GM12878 (cell line): ENCODE results near the gene SHLD3.

Experiments
- BMI1 ChIP-seq: fragments of 450-650 bp; IDR thresholded peaks from 2 replicates; pipeline ENCODE4 v1.6.1; 2016; ENCODE audit warnings: mild to moderate bottlenecking, moderate library complexity, borderline replicate concordance
- BRCA1 ChIP-seq: IDR thresholded peaks from 2 replicates; pipeline ENCODE4 v1.6.1; 2011; ENCODE audit warnings: low read depth, low read length, improper control_type of control experiment
- POLR2A ChIP-seq: IDR thresholded peaks from 2 replicates; pipeline ENCODE4 v1.6.1; 2011; ENCODE audit warnings: low read depth, mild to moderate bottlenecking, low read length
- SMC3 ChIP-seq: IDR thresholded peaks from 2 replicates; pipeline ENCODE4 v1.6.1; 2011; ENCODE audit warnings: low read length, improper control_type of control experiment, borderline replicate concordance
- ZNF384 ChIP-seq: IDR thresholded peaks from 2 replicates; pipeline ENCODE4 v1.6.1; 2012; ENCODE audit warnings: low read depth, mild to moderate bottlenecking, low read length, improper control_type of control experiment, borderline replicate concordance
- TF ChIP-seq, protein P1 (sequence below), 3 experiments: IDR thresholded peaks in 2 of 3; conservative IDR thresholded peaks in 1 of 3; 2 replicates each; pipeline ENCODE4 v1.5.1; 2011; ENCODE audit warnings: low read depth in 3 of 3, low read length in 3 of 3, mild to moderate bottlenecking in 3 of 3, control low read depth in 2 of 3, moderate library complexity in 2 of 3, inconsistent platforms in 1 of 3, mixed read lengths in 1 of 3; ENCODE audit not compliant: control insufficient read depth in 2 of 3, insufficient read depth in 1 of 3; ENCODE audit errors: extremely low read depth in 1 of 3
- TF ChIP-seq, protein P2 (sequence below): fragments of 450-650 bp; IDR thresholded peaks from 2 replicates; pipeline ENCODE4 v1.6.1; 2017; ENCODE audit warnings: mild to moderate bottlenecking

DNA sequence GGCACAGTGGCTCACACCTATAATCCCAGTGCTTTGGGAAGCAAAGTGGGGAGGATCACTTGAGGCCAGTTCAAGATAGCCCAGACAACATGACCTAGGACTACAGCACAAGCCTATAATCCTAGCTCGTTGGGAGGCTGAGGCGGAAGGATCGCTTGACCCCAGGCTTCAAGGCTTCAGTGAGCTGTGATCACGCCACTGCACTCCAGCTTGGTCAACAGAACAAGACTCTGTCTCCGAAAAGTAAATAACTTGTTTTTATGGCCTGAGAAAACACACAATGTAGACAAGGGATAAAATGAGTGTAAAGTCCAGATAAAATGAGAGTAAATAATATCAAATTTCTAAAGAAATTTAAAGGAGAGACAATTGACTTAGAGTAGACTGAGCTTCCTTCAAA is 26.3 kb downstream of the SHLD3 start:
- TF ChIP-seq SMC3: no peak
- TF ChIP-seq, protein P1, sequence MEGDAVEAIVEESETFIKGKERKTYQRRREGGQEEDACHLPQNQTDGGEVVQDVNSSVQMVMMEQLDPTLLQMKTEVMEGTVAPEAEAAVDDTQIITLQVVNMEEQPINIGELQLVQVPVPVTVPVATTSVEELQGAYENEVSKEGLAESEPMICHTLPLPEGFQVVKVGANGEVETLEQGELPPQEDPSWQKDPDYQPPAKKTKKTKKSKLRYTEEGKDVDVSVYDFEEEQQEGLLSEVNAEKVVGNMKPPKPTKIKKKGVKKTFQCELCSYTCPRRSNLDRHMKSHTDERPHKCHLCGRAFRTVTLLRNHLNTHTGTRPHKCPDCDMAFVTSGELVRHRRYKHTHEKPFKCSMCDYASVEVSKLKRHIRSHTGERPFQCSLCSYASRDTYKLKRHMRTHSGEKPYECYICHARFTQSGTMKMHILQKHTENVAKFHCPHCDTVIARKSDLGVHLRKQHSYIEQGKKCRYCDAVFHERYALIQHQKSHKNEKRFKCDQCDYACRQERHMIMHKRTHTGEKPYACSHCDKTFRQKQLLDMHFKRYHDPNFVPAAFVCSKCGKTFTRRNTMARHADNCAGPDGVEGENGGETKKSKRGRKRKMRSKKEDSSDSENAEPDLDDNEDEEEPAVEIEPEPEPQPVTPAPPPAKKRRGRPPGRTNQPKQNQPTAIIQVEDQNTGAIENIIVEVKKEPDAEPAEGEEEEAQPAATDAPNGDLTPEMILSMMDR (IDR thresholded peaks at IDR 0.05 in 2 of 3, conservative IDR thresholded peaks at IDR 0.05 in 1 of 3; ENCODE audit: control insufficient read depth in 2 of 3, extremely low read depth in 1 of 3, insufficient read depth in 1 of 3, low read depth in 3 of 3, low read length in 3 of 3): no peak
- TF ChIP-seq, protein P2, sequence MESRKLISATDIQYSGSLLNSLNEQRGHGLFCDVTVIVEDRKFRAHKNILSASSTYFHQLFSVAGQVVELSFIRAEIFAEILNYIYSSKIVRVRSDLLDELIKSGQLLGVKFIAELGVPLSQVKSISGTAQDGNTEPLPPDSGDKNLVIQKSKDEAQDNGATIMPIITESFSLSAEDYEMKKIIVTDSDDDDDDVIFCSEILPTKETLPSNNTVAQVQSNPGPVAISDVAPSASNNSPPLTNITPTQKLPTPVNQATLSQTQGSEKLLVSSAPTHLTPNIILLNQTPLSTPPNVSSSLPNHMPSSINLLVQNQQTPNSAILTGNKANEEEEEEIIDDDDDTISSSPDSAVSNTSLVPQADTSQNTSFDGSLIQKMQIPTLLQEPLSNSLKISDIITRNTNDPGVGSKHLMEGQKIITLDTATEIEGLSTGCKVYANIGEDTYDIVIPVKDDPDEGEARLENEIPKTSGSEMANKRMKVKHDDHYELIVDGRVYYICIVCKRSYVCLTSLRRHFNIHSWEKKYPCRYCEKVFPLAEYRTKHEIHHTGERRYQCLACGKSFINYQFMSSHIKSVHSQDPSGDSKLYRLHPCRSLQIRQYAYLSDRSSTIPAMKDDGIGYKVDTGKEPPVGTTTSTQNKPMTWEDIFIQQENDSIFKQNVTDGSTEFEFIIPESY: no peak
- TF ChIP-seq POLR2A: no peak
- no peak for TF ChIP-seq BMI1
- no peak for TF ChIP-seq BRCA1
- TF ChIP-seq ZNF384: no peak
